GM13977 (cell line): ENCODE measurements around the gene TRPV2.

Source experiments
- DNase-seq: peaks from one replicate; pipeline ENCODE4 v3.0.0; 2012; ENCODE audit warnings: low spot score
- CTCF ChIP-seq: IDR thresholded peaks from 2 replicates; pipeline ENCODE4 v1.5.1; 2012; ENCODE audit warnings: mild to moderate bottlenecking, control low read depth; ENCODE audit not compliant: insufficient read depth; ENCODE audit errors: extremely low read depth, missing control alignments
- in situ Hi-C: fragments of 300-500 bp; cut with MboI; formaldehyde crosslinking; loops from one replicate; pipeline ENCODE4 v1.12.0; 2022; ENCODE audit warnings: low sequenced_read_pairs, low pct_unique_long_range_greater_than_20kb, mixed read lengths, inconsistent platforms; ENCODE audit not compliant: unreplicated experiment

Gene TRPV2

GRCh38 chr17:16459271-16459670, 43.9 kb downstream of the TRPV2 start:
- no peak for TF ChIP-seq CTCF
- in situ Hi-C loops: no loop called here
- no peak for DNase-seq

GRCh38 chr17:16459855-16460550, 44.6 kb downstream of the TRPV2 start:
- in situ Hi-C loops: no loop called here
- DNase-seq: no peak
- TF ChIP-seq CTCF: no peak

GRCh38 chr17:16460796-16461605, 45.6 kb downstream of the TRPV2 start:
- no peak for TF ChIP-seq CTCF
- DNase-seq: no peak
- in situ Hi-C loops: no loop called here

- in situ Hi-C loops: no loop called here
- TF ChIP-seq CTCF: no peak
Observed at GRCh38 chr17:16461606-16461866, 46.2 kb downstream of the TRPV2 start.

GRCh38 chr17:16462070-16462864, 46.9 kb downstream of the TRPV2 start:
- TF ChIP-seq CTCF: no peak
- in situ Hi-C loops: no loop called here
- DNase-seq: no peak

More at GRCh38 chr17:16461606-16461866, 46.2 kb downstream of the TRPV2 start:
- DNase-seq: no peak
